Ovary (tissue), 9 donors: ENCODE measurements around the gene BCL2L13. TPM values are rescaled to one million over a fixed set of nuclear protein-coding genes. Genes with fewer than 3 reads are reported as not detected.
A peak's percentile ranks its signal among the peaks of the same experiment; 100 is the strongest.

Source experiments
- DNase-seq, 5 donors: peaks; one replicate each; pipeline ENCODE4 v3.0.0-alpha.2; 2019 to 2020
- H3K27ac ChIP-seq, 2 donors: fragments of 200-600 bp; one replicate each; pipeline versions ENCODE4 v1.5.1 to v1.8.0; 2019 to 2022
- H3K27me3 ChIP-seq: fragments of 200-600 bp; one replicate; pipeline ENCODE4 v1.8.0; 2022
- H3K36me3 ChIP-seq: fragments of 200-600 bp; sonication (generic); one replicate; pipeline ENCODE4 v1.5.1; 2019
- H3K4me1 ChIP-seq: one replicate; pipeline ENCODE4 v1.8.1; 2013; ENCODE audit warnings: mild to moderate bottlenecking, moderate library complexity; ENCODE audit not compliant: insufficient read depth
- H3K4me3 ChIP-seq: fragments of 200-600 bp; sonication (generic); one replicate; pipeline ENCODE4 v1.5.1; 2017
- H3K9me3 ChIP-seq, 2 donors: fragments of 200-600 bp in 1 of 2; sonication (generic) in 1 of 2; one replicate each; pipeline versions ENCODE4 v1.5.1 to v1.8.1; 2013 to 2019; ENCODE audit warnings: mild to moderate bottlenecking in 1 of 2, moderate library complexity in 1 of 2
- EP300 ChIP-seq: sonication (generic); formaldehyde crosslinking; IDR thresholded peaks from one replicate; pipeline ENCODE4 v1.6.1; 2017; ENCODE audit warnings: antibody characterized with exemption
- POLR2A ChIP-seq: fragments of 450-650 bp; IDR thresholded peaks from one replicate; pipeline ENCODE4 v1.6.1; 2017; ENCODE audit warnings: antibody characterized with exemption, mild to moderate bottlenecking, moderate library complexity
- WGBS, 3 donors: extraction: QIAGEN DNeasy Blood & Tissue Kit in 1 of 3; methylation state at CpG; one replicate each; pipeline versions ENCODE4 v1.1.5 to v1.1.7; 2013 to 2017; 5-methylcytosine and 5-hydroxymethylcytosine counted together
- intact Hi-C, 4 donors: fragments of 100-400 bp; cut with DNase I; formaldehyde crosslinking; loops; one replicate each; pipeline versions ENCODE4 v1.11.0 to v1.15.1; 2022 to 2023
- polyA plus RNA-seq, 2 donors: library from polyadenylated mRNA; stranded (reverse); fragments of 200-250 nt in 1 of 2; fragments of 350-450 nt in 1 of 2; fragmentation: Illumina TruSeq in 1 of 2; extraction: RNeasy Lipid Tissue Mini Kit (QIAGEN cat#74804) in 1 of 2; gene quantifications; one replicate each; pipeline ENCODE4 v1.2.3, GENCODE V29; 2013 to 2014
- total RNA-seq, 7 donors: library from RNA; depleted of rRNA in 2 of 7; stranded (reverse); fragments of >200 nt in 2 of 7; fragmentation: NEBNext Ultra II Directional in 3 of 7; extraction: Animal tissue kit (Norgen Biotek cat#: 25700) in 3 of 7; gene quantifications; one replicate each; pipeline versions ENCODE4 v1.1.0 to v1.2.4, GENCODE V29; 2016 to 2023
- TF ChIP-seq, protein P1 (sequence below), 3 donors: fragments of 450-650 bp in 2 of 3; fragments of 200-600 bp in 1 of 3; IDR thresholded peaks; one replicate each; pipeline versions ENCODE4 v1.5.1 to v1.8.0; 2016 to 2022; ENCODE audit warnings: antibody characterized with exemption in 3 of 3, mild to moderate bottlenecking in 1 of 3
- donor health status: DM: no; HTN: no; CAD: no; lungs with moderate emphysema.
- donor health status: DM: no; HTN: no; CAD: no.
- donor health status: Bipolar disorder and iron deficiency.
- donor health status: DM: yes; HTN: yes; CAD: no.
- donor health status: DM: no; HTN: no; CAD: no.
- donor health status: DM: yes; HTN: yes; CAD: no.

Gene BCL2L13
- total and polyA plus RNA-seq, 9 donors = 19.9 to 39.5 (median 33.8) TPM

DNA sequence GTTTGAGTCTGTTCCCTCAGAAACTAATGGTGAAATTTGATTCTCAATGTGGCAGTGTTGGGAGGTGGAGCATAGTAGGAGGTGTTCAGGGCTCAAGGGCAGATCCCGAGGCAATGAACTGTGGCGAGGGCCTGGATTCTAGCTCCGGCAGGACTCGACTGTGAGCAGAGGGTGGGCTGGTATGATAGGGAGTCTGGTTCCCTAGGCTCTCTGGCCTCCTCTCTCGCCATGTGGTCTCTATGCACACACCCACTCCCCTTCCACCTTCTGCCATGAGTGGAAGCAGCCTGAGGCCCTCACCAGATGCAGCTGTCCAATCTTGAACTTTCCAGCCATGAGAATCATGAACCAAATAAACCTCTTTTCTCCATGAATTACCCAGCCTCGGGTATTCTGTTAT is 42.3 kb upstream of the BCL2L13 start:
- H3K4me1 ChIP-seq = no peaks in the 10 kb centered on the region
- H3K36me3 ChIP-seq = no peaks in the 10 kb centered on the region
- no peak overlapping the region for H3K27ac ChIP-seq

DNA sequence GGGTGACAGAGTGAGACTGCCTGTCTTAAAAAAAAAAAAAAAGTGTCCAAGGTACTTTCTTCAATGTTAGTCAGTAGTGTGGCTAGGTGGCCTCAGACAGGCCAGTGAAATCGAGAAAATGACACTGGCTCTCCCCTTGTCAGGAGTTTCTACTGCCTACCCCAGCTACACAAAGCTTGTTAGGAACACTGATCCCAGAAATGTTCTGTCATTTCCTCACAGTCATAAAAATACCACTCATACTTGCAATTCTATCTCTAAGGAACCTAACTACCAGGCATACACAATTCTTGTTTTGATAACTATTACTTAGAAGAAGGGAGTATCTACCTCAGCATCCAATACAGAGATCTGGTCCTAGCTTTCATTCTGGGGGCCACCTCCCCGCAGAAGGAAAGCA is 41.3 kb upstream of the BCL2L13 start:
- H3K9me3 ChIP-seq = no peaks in the 10 kb centered on the region
- no peak for DNase-seq
- TF ChIP-seq EP300 (no peak), POLR2A (no peak)
- TF ChIP-seq, protein P1, sequence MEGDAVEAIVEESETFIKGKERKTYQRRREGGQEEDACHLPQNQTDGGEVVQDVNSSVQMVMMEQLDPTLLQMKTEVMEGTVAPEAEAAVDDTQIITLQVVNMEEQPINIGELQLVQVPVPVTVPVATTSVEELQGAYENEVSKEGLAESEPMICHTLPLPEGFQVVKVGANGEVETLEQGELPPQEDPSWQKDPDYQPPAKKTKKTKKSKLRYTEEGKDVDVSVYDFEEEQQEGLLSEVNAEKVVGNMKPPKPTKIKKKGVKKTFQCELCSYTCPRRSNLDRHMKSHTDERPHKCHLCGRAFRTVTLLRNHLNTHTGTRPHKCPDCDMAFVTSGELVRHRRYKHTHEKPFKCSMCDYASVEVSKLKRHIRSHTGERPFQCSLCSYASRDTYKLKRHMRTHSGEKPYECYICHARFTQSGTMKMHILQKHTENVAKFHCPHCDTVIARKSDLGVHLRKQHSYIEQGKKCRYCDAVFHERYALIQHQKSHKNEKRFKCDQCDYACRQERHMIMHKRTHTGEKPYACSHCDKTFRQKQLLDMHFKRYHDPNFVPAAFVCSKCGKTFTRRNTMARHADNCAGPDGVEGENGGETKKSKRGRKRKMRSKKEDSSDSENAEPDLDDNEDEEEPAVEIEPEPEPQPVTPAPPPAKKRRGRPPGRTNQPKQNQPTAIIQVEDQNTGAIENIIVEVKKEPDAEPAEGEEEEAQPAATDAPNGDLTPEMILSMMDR (IDR thresholded peaks at IDR 0.05) = no peak
- no peak overlapping the region for H3K4me3 ChIP-seq
- no peaks in the 10 kb centered on the region for H3K27me3 ChIP-seq
- H3K27ac ChIP-seq = no peak overlapping the region
- no peaks in the 10 kb centered on the region for H3K4me1 ChIP-seq
- WGBS, 3 donors = 87 to 98% (median 96%) methylated on average over 2 of the region's 2 CpGs
- intact Hi-C loops = no loop called here
- no peaks in the 10 kb centered on the region for H3K36me3 ChIP-seq

More for the DNA sequence above, 42.3 kb upstream of the BCL2L13 start:
- no peaks in the 10 kb centered on the region for H3K27me3 ChIP-seq
- 92 to 97% (median 96%) methylated on average over 6 of the region's 6 CpGs for WGBS, 3 donors
- H3K9me3 ChIP-seq = no peaks in the 10 kb centered on the region
- TF ChIP-seq POLR2A = no peak
- TF ChIP-seq, protein P1 (IDR thresholded peaks at IDR 0.05) = no peak
- TF ChIP-seq EP300 = no peak
- peak in 1 of 5 donors; percentile 13 for DNase-seq
- intact Hi-C loops = no loop called here
- H3K4me3 ChIP-seq = no peak overlapping the region

DNA sequence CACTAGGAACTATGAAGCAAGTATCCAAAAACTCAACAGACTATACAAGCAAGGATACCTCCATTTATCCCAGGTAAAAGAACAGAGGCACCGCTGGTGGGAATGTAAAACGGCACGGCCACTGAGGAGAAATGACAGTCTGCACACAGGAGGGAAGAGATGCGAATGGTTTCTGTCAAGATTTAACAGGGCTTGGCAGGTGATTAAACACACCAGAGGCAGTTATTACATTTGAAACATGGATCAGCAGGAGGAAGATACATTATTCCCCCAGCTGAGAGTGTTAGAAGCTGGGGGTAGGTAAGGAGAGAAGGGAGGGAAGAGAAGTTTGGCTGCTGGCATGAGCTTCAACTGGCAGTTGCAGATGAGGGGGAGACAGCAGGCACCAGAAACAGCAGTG is 40.2 kb upstream of the BCL2L13 start:
- Histone ChIP-seq H3K27me3 (no peaks in the 10 kb centered on the region), H3K9me3 (no peaks in the 10 kb centered on the region), H3K4me1 (no peaks in the 10 kb centered on the region), H3K36me3 (no peaks in the 10 kb centered on the region), H3K4me3 (no peak overlapping the region), H3K27ac (no peak overlapping the region)
- no peak for DNase-seq
- WGBS, 3 donors = 93 to 97% (median 95%) methylated on average over 4 of the region's 4 CpGs
- TF ChIP-seq EP300 (no peak), POLR2A (no peak)
- TF ChIP-seq, protein P1 (IDR thresholded peaks at IDR 0.05) = no peak
- intact Hi-C loops = no loop called here

DNA sequence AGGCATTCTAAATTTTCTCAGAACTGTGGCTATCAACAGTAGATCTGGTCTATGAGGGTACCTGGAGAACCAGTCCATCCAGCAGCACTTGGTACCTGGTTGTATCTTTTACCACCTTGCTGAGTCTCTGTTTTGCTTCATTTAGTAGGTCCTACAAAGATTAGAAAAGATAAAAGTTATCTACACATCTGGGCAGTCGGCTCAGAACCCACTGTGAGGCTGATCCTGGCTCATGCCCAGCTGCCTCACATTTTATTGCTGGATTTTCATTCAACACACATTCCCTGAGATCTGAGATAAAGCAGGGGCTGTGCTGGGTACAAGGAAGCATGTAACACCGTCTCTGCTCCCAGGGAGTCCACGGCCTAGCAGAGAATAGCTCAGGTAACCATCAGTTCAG is 37.5 kb upstream of the BCL2L13 start:
- Histone ChIP-seq H3K27ac (no peak overlapping the region), H3K4me1 (no peaks in the 10 kb centered on the region), H3K9me3 (no peaks in the 10 kb centered on the region), H3K27me3 (no peaks in the 10 kb centered on the region), H3K4me3 (no peak overlapping the region), H3K36me3 (no peaks in the 10 kb centered on the region)
- 61 to 64% (median 61%) methylated on average over 3 of the region's 3 CpGs for WGBS, 3 donors
- TF ChIP-seq, protein P1 (IDR thresholded peaks at IDR 0.05) = no peak
- TF ChIP-seq EP300 (no peak), POLR2A (no peak)
- no peak for DNase-seq
- intact Hi-C loops = no loop called here

DNA sequence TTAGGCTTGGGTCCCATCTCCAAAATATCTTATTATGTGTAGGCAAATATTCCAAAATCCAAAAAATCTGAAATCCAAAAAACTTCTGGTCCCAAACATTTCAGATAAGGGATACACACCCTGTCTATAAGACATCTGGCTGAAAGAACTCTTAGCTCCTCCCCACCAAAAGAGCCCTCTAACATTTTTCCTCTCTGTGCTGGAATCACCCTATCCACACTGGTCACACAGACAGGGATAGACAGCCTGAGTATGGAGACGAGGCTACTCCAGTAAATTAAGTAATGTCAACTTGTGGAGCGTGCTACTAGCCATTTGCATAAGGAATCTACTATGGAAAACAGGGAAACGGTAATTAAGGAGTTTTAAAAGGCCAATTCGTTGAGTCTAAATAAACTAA is 34.9 kb upstream of the BCL2L13 start:
- TF ChIP-seq EP300 (no peak), POLR2A (no peak)
- TF ChIP-seq, protein P1 (IDR thresholded peaks at IDR 0.05) = no peak
- Histone ChIP-seq H3K27me3 (no peaks in the 10 kb centered on the region), H3K27ac (no peak overlapping the region), H3K4me3 (no peak overlapping the region), H3K36me3 (no peaks in the 10 kb centered on the region), H3K9me3 (no peaks in the 10 kb centered on the region), H3K4me1 (no peaks in the 10 kb centered on the region)
- WGBS, 3 donors = 70 to 76% (median 75%) methylated on average over 4 of the region's 4 CpGs
- intact Hi-C loops = no loop called here
- DNase-seq = no peak
